Mesendoderm (in vitro differentiated cells): ENCODE measurements around the gene RAG2.

Experiments
- DNase-seq: peaks from one replicate; pipeline ENCODE4 v3.0.0; 2013
- H2AK5ac ChIP-seq: 2 replicates; pipeline ENCODE4 v1.6.1; 2013; ENCODE audit warnings: low read length, inconsistent platforms
- H2BK120ac ChIP-seq: 2 replicates; pipeline ENCODE4 v1.6.1; 2013; ENCODE audit warnings: low read depth, mild to moderate bottlenecking, low read length, moderate library complexity, mixed read lengths
- H2BK15ac ChIP-seq: replicated peaks from 2 replicates; pipeline ENCODE4 v1.6.1; 2013; ENCODE audit warnings: low read depth, mild to moderate bottlenecking, moderate library complexity
- H2BK5ac ChIP-seq: 2 replicates; pipeline ENCODE4 v1.6.1; 2013; ENCODE audit warnings: low read length, inconsistent platforms
- H3K18ac ChIP-seq: 2 replicates; pipeline ENCODE4 v1.6.1; 2013; ENCODE audit warnings: mild to moderate bottlenecking, low read length, mixed read lengths
- H3K23ac ChIP-seq: one replicate; pipeline ENCODE4 v1.6.1; 2013; ENCODE audit warnings: low read length
- H3K27ac ChIP-seq: 2 replicates; pipeline ENCODE4 v1.5.1; 2013; ENCODE audit warnings: low read depth, mild to moderate bottlenecking, inconsistent platforms, low read length, moderate library complexity
- H3K27me3 ChIP-seq: 2 replicates; pipeline ENCODE4 v1.6.1; 2013; ENCODE audit warnings: low read length, control low read depth, mild to moderate bottlenecking, inconsistent platforms; ENCODE audit not compliant: insufficient read depth, poor library complexity
- H3K36me3 ChIP-seq: 2 replicates; pipeline ENCODE4 v1.6.1; 2013; ENCODE audit warnings: low read length, inconsistent platforms; ENCODE audit not compliant: control insufficient read depth, insufficient read depth
- H3K4ac ChIP-seq: one replicate; pipeline ENCODE4 v1.6.1; 2013; ENCODE audit warnings: low read depth, mild to moderate bottlenecking, low read length, moderate library complexity
- H3K4me1 ChIP-seq: 2 replicates; pipeline ENCODE4 v1.6.1; 2013; ENCODE audit warnings: low read depth, low read length, inconsistent platforms; ENCODE audit not compliant: control insufficient read depth
- H3K4me2 ChIP-seq: 2 replicates; pipeline ENCODE4 v1.6.1; 2013; ENCODE audit warnings: low read length
- H3K4me3 ChIP-seq: 2 replicates; pipeline ENCODE4 v1.5.1; 2013; ENCODE audit warnings: mild to moderate bottlenecking, low read length
- H3K56ac ChIP-seq: one replicate; pipeline ENCODE4 v1.6.1; 2013; ENCODE audit warnings: low read length
- H3K79me1 ChIP-seq: 2 replicates; pipeline ENCODE4 v1.6.1; 2013; ENCODE audit warnings: low read length, inconsistent platforms
- H3K79me2 ChIP-seq: 2 replicates; pipeline ENCODE4 v1.6.1; 2013; ENCODE audit warnings: mild to moderate bottlenecking, low read length; ENCODE audit not compliant: control insufficient read depth, insufficient read depth
- H3K9ac ChIP-seq: 2 replicates; pipeline ENCODE4 v1.6.1; 2013; ENCODE audit warnings: low read length, inconsistent platforms
- H4K5ac ChIP-seq: one replicate; pipeline ENCODE4 v1.6.1; 2013; ENCODE audit warnings: low read length
- H4K8ac ChIP-seq: one replicate; pipeline ENCODE4 v1.6.1; 2013; ENCODE audit warnings: low read depth, mild to moderate bottlenecking, control low read depth, low read length, moderate library complexity
- WGBS: extraction: QIAGEN DNeasy Blood & Tissue Kit; methylation state at CpG from one replicate; pipeline ENCODE4 v1.1.7; 2013; ENCODE audit warnings: low lambda C conversion rate, missing lambda C conversion rate; ENCODE audit not compliant: insufficient coverage; ENCODE audit errors: extremely low coverage; 5-methylcytosine and 5-hydroxymethylcytosine counted together

RAG2 gene

GRCh38 chr11:36594316-36594989 lies 3.6 kb downstream of the RAG2 start, which contains the start of gene IFTAP:
Gene IFTAP, plus strand, starts transcription at chr11:36594502. Its CDS starts 15,602 bp downstream, at chr11:36610104.
- Histone ChIP-seq H3K4me1 (no peaks in the 10 kb centered on the region), H3K56ac (peak within 1 kb of the TSS; percentile 89), H3K4ac (no peak within 1 kb of the TSS), H4K8ac (peak within 1 kb of the TSS; percentile 79), H3K4me3 (peak within 1 kb of the TSS; percentile 93), H3K27me3 (no peaks in the 10 kb centered on the region), H3K9ac (peak within 1 kb of the TSS; percentile 77), H3K27ac (no peak within 1 kb of the TSS), H2AK5ac (no peak within 1 kb of the TSS), H3K36me3 (no peaks in the 10 kb centered on the region), H4K5ac (peak within 1 kb of the TSS; percentile 93), H3K18ac (no peak within 1 kb of the TSS), H2BK120ac (no peak within 1 kb of the TSS), H3K23ac (no peak within 1 kb of the TSS), H2BK15ac (no peak within 1 kb of the TSS), H3K79me1 (no peaks in the 10 kb centered on the region), H3K4me2 (peak within 1 kb of the TSS; percentile 86), H2BK5ac (no peak within 1 kb of the TSS), H3K79me2 (no peaks in the 10 kb centered on the region)
- peak; percentile 98 for DNase-seq
- no CpG with 5 or more reads among the region's 29 CpGs for WGBS

DNA sequence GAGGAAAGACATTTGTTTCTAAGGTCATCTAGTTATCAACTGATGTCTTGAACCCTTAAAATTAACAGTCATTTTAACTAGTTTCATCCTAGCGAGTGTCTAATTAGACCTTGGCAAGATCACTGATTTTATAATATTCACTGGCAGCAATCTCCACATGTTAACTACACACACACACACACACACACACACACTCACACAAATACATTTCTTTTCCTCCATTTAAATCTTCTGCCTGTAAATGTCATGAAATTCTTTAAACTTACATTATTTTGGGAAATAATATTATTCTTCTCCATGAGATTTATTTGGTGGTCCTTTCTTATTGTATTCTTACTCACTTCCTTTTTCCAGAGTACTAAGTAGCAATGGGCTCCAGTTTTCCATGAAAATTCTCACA lies 6.6 kb downstream of the RAG2 start:
- H2BK15ac ChIP-seq = no peak overlapping the region
- no CpG with 5 or more reads among the region's 1 CpG for WGBS
- no peak overlapping the region for H2BK5ac ChIP-seq
- no peak overlapping the region for H2BK120ac ChIP-seq
- no peak overlapping the region for H3K9ac ChIP-seq
- H3K4me2 ChIP-seq = no peak overlapping the region
- H4K8ac ChIP-seq = no peak overlapping the region
- H3K4me3 ChIP-seq = no peak overlapping the region
- DNase-seq = no peak
- no peaks in the 10 kb centered on the region for H3K79me1 ChIP-seq
- no peak overlapping the region for H3K18ac ChIP-seq
- no peaks in the 10 kb centered on the region for H3K36me3 ChIP-seq
- no peaks in the 10 kb centered on the region for H3K79me2 ChIP-seq
- H3K56ac ChIP-seq = no peak overlapping the region
- H3K4ac ChIP-seq = no peak overlapping the region
- no peak overlapping the region for H2AK5ac ChIP-seq
- H3K27me3 ChIP-seq = no peaks in the 10 kb centered on the region
- H3K4me1 ChIP-seq = no peaks in the 10 kb centered on the region
- no peak overlapping the region for H3K23ac ChIP-seq
- H3K27ac ChIP-seq = no peak overlapping the region
- H4K5ac ChIP-seq = no peak overlapping the region

DNA sequence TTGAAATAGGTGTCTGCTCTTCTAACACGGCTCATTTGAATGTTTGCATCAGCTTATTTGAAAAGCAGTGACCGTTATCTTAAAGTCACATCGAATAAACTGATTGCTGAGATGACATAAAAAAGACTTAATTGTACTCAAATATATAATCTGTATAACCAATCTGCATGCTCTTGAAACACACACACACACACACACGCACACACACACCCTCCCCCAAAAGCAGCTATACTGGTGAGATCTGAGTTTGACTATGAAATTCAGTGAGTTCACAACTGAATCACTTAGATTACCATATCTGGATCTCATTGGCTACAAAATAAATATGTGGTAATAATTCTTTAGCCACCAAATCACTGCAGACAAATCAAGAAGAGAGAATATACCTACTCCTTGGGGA lies 7.5 kb downstream of the RAG2 start:
- no peaks in the 10 kb centered on the region for H3K36me3 ChIP-seq
- H3K18ac ChIP-seq = no peak overlapping the region
- DNase-seq = no peak
- H3K9ac ChIP-seq = no peak overlapping the region
- H3K4me3 ChIP-seq = no peak overlapping the region
- H3K23ac ChIP-seq = no peak overlapping the region
- no CpG with 5 or more reads among the region's 4 CpGs for WGBS
- no peak overlapping the region for H4K5ac ChIP-seq
- no peak overlapping the region for H3K4ac ChIP-seq
- H3K79me1 ChIP-seq = no peaks in the 10 kb centered on the region
- H3K27me3 ChIP-seq = no peaks in the 10 kb centered on the region
- H2AK5ac ChIP-seq = no peak overlapping the region
- no peak overlapping the region for H2BK5ac ChIP-seq
- no peaks in the 10 kb centered on the region for H3K4me1 ChIP-seq
- H3K4me2 ChIP-seq = no peak overlapping the region
- H3K79me2 ChIP-seq = no peaks in the 10 kb centered on the region
- H4K8ac ChIP-seq = no peak overlapping the region
- H3K27ac ChIP-seq = no peak overlapping the region
- H2BK120ac ChIP-seq = no peak overlapping the region
- H2BK15ac ChIP-seq = no peak overlapping the region
- no peak overlapping the region for H3K56ac ChIP-seq

GRCh38 chr11:36588099-36588498 lies 9.9 kb downstream of the RAG2 start:
- Histone ChIP-seq H3K56ac (no peak overlapping the region), H3K18ac (no peak overlapping the region), H3K36me3 (no peaks in the 10 kb centered on the region), H2BK120ac (no peak overlapping the region), H3K79me1 (no peaks in the 10 kb centered on the region), H2BK15ac (no peak overlapping the region), H3K23ac (no peak overlapping the region), H2AK5ac (no peak overlapping the region), H3K4me2 (no peak overlapping the region), H4K5ac (no peak overlapping the region), H3K79me2 (no peaks in the 10 kb centered on the region), H3K9ac (no peak overlapping the region), H3K4ac (no peak overlapping the region), H3K4me3 (no peak overlapping the region), H3K4me1 (no peaks in the 10 kb centered on the region), H2BK5ac (no peak overlapping the region), H4K8ac (no peak overlapping the region), H3K27ac (no peak overlapping the region), H3K27me3 (no peaks in the 10 kb centered on the region)
- no CpG with 5 or more reads among the region's 1 CpG for WGBS
- DNase-seq = no peak

DNA sequence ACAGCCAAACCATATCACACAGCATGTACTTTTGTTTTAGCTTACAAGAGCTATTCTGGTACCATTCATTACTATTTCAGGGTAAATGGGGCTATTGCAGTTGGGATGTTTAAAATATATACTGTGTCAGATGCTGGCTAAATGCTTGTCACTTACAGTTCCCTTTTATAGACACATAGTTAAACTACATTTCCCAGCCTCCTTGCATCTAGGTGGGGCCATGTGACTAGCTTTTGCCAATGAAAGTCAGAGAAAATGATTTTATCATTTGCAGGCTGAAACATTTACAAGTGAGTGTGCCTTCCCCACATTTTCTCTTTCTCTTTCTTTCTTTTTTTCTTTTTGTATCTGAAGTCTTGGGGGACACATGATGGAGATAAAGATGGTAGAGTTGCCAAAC lies 11.5 kb downstream of the RAG2 start:
- DNase-seq = no peak
- Histone ChIP-seq H3K4ac (no peak overlapping the region), H2BK5ac (no peak overlapping the region), H3K27me3 (no peaks in the 10 kb centered on the region), H4K5ac (no peak overlapping the region), H2BK15ac (no peak overlapping the region), H3K9ac (no peak overlapping the region), H3K18ac (no peak overlapping the region), H3K36me3 (no peaks in the 10 kb centered on the region), H4K8ac (no peak overlapping the region), H3K23ac (no peak overlapping the region), H2BK120ac (no peak overlapping the region), H3K27ac (no peak overlapping the region), H2AK5ac (no peak overlapping the region), H3K79me1 (no peaks in the 10 kb centered on the region), H3K4me3 (no peak overlapping the region), H3K79me2 (no peaks in the 10 kb centered on the region), H3K4me1 (no peaks in the 10 kb centered on the region), H3K4me2 (no peak overlapping the region), H3K56ac (no peak overlapping the region)

DNA sequence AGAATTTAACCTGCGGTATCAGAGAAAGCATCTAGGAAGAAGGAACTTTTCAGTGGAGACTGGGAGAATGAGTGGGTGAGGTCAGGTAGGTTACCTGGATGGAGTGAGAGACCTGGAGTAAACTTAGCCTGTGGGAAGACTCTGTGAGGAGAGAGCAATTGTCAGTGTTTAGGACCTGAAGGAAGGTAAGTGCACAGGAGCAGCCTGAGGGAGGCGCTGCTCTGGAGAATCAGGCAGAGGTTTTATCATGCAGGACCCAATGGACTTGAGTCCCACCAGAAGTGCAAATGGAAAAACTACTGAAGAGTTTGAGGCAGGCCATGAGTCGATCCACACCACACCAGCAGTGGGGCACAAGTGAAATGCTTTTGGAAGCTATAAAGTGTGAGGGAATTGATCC lies 14.4 kb downstream of the RAG2 start:
- no peak overlapping the region for H3K4ac ChIP-seq
- H2AK5ac ChIP-seq = no peak overlapping the region
- H3K18ac ChIP-seq = no peak overlapping the region
- H3K4me3 ChIP-seq = no peak overlapping the region
- H3K27me3 ChIP-seq = no peaks in the 10 kb centered on the region
- no peaks in the 10 kb centered on the region for H3K79me1 ChIP-seq
- H3K27ac ChIP-seq = no peak overlapping the region
- H2BK5ac ChIP-seq = no peak overlapping the region
- no peak overlapping the region for H2BK15ac ChIP-seq
- H2BK120ac ChIP-seq = no peak overlapping the region
- no peak for DNase-seq
- no peak overlapping the region for H3K4me2 ChIP-seq
- no peaks in the 10 kb centered on the region for H3K36me3 ChIP-seq
- H4K8ac ChIP-seq = no peak overlapping the region
- H3K4me1 ChIP-seq = no peaks in the 10 kb centered on the region
- no peak overlapping the region for H3K23ac ChIP-seq
- no peak overlapping the region for H3K56ac ChIP-seq
- no CpG with 5 or more reads among the region's 3 CpGs for WGBS
- no peak overlapping the region for H3K9ac ChIP-seq
- H4K5ac ChIP-seq = no peak overlapping the region
- no peaks in the 10 kb centered on the region for H3K79me2 ChIP-seq
